ENCODE data around the gene CCDC117.

DNA sequence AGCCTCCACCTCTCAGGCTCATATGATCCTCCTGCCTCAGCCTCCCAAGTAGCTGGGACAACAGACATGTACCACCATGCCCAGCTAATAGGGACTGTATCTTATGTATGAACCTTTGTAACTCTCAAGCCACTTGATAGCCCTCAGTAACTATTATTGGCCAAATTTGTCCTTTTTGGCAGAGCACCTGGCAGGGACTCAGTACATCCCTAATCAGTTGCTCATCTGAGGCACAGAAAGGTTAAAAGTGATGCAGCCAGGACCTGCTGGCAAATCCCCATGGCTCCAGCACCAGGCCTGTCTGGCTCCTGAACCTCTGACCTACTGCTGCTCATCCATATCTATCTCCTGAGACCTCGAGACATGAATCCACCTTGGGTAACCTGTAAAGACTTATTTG, 49.0 kb downstream of the CCDC117 start:
- TF ChIP-seq POLR2A (IDR thresholded peaks at IDR 0.05) = no peak
- TF ChIP-seq, protein P1, sequence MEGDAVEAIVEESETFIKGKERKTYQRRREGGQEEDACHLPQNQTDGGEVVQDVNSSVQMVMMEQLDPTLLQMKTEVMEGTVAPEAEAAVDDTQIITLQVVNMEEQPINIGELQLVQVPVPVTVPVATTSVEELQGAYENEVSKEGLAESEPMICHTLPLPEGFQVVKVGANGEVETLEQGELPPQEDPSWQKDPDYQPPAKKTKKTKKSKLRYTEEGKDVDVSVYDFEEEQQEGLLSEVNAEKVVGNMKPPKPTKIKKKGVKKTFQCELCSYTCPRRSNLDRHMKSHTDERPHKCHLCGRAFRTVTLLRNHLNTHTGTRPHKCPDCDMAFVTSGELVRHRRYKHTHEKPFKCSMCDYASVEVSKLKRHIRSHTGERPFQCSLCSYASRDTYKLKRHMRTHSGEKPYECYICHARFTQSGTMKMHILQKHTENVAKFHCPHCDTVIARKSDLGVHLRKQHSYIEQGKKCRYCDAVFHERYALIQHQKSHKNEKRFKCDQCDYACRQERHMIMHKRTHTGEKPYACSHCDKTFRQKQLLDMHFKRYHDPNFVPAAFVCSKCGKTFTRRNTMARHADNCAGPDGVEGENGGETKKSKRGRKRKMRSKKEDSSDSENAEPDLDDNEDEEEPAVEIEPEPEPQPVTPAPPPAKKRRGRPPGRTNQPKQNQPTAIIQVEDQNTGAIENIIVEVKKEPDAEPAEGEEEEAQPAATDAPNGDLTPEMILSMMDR (IDR thresholded peaks at IDR 0.05) = no peak
